Endothelial cell of umbilical vein (primary cell): ENCODE measurements around the gene TMCC3.

Experiments
- CTCF ChIP-seq, 2 donors: IDR thresholded peaks; 1 replicate in 1 of 2; 2 replicates in 1 of 2; pipeline ENCODE4 v1.5.1; 2011; ENCODE audit warnings: low read length in 2 of 2, mild to moderate bottlenecking in 2 of 2, moderate library complexity in 2 of 2, control low read depth in 1 of 2, inconsistent platforms in 1 of 2, low read depth in 1 of 2; ENCODE audit not compliant: insufficient read depth in 1 of 2; ENCODE audit errors: extremely low read depth in 1 of 2
- EZH2 ChIP-seq: IDR thresholded peaks from 2 replicates; pipeline ENCODE4 v1.6.1; 2012; ENCODE audit warnings: borderline replicate concordance, low read depth, mild to moderate bottlenecking, moderate library complexity, low read length, inconsistent platforms; ENCODE audit not compliant: severe bottlenecking
- GATA2 ChIP-seq: IDR thresholded peaks from 2 replicates; pipeline ENCODE4 v1.7.0; 2011; ENCODE audit warnings: low read depth, mild to moderate bottlenecking, moderate library complexity, mixed read lengths, low read length; ENCODE audit not compliant: insufficient read length, insufficient read depth
- JUN ChIP-seq: IDR thresholded peaks from 2 replicates; pipeline ENCODE4 v1.6.1; 2011; ENCODE audit warnings: borderline replicate concordance, low read depth; ENCODE audit not compliant: insufficient read length, insufficient read depth
- MYC ChIP-seq: IDR thresholded peaks from one replicate; pipeline ENCODE4 v1.6.1; 2011; ENCODE audit warnings: mild to moderate bottlenecking, low read depth, low read length
- POLR2A ChIP-seq: IDR thresholded peaks from 2 replicates; pipeline ENCODE4 v1.6.1; 2012; ENCODE audit warnings: low read depth, mild to moderate bottlenecking, control low read depth, low read length
- POLR2AphosphoS5 ChIP-seq: IDR thresholded peaks from 2 replicates; pipeline ENCODE4 v1.6.1; 2012; ENCODE audit warnings: low read depth, mild to moderate bottlenecking, control low read depth, low read length, moderate library complexity; ENCODE audit not compliant: insufficient read depth
- TF ChIP-seq, protein P1 (sequence below): IDR thresholded peaks from 2 replicates; pipeline ENCODE4 v1.6.1; 2011; ENCODE audit not compliant: insufficient read depth, insufficient read length

DNA sequence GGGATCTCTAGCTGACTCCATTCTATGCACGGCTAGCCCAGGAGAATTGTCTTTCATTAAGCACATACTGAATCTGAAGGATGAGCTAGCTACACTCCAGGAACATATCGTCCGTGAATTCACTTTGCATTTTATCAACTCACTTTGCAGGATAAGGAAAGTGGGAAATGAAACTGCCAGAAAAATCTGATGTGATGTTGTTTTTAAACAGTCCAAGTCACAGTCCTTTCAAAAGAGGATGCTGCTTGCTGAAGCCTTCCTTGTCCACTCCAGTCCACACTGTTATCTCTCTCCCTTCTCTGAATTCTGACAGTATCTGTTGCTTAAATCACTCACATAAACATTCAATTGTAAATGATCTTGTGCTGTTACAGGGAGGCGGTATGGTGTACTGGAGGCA, 12.7 kb upstream of the TMCC3 start:
- TF ChIP-seq JUN (no peak), POLR2AphosphoS5 (no peak), POLR2A (no peak), EZH2 (no peak), CTCF (IDR thresholded peaks at IDR 0.05; ENCODE audit: extremely low read depth in 1 of 2, insufficient read depth in 1 of 2, low read depth in 1 of 2, low read length in 2 of 2) (no peak), MYC (no peak), GATA2 (no peak)
- TF ChIP-seq, protein P1, sequence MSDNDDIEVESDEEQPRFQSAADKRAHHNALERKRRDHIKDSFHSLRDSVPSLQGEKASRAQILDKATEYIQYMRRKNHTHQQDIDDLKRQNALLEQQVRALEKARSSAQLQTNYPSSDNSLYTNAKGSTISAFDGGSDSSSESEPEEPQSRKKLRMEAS, result no peak
